GM21390 (cell line): Measurements from ENCODE around the gene IL21R.
"Not testable (repeated sequence)": the region's sequence is repeated elsewhere in the genome, so short reads cannot be mapped to it uniquely, and the experiment has no call there.

Source experiments
- ATAC-seq: cut with Tn5 transposase; IDR thresholded peaks from one replicate; pipeline ENCODE4 v1.9.1; 2021; ENCODE audit not compliant: unreplicated experiment

Gene IL21R

GRCh38 chr16:27441998-27442397 lies 40.0 kb downstream of the IL21R start:
- no peak for ATAC-seq

DNA sequence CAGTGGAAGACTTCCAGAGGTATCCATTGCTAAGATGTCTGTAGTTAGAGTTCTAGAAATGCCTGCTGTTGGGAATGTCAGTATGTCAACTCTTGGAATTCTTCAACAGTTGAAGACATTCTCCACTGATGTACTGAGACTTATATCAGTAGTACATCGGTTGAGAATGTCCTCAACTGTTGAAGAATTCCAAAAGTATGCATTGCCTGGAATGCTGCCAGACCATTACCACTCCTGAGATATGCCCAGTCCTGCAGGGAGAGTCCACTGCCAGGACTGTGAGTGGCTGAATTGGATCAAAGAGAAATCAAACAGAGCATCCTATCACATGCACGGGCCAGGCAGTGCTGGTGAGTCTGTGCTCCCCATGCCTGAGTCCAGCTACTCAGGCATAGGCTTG lies 42.0 kb downstream of the IL21R start:
- no peak for ATAC-seq

- ATAC-seq, result no peak
These were observed 42.5 kb downstream of the IL21R start for GRCh38 chr16:27444470-27444869.

DNA sequence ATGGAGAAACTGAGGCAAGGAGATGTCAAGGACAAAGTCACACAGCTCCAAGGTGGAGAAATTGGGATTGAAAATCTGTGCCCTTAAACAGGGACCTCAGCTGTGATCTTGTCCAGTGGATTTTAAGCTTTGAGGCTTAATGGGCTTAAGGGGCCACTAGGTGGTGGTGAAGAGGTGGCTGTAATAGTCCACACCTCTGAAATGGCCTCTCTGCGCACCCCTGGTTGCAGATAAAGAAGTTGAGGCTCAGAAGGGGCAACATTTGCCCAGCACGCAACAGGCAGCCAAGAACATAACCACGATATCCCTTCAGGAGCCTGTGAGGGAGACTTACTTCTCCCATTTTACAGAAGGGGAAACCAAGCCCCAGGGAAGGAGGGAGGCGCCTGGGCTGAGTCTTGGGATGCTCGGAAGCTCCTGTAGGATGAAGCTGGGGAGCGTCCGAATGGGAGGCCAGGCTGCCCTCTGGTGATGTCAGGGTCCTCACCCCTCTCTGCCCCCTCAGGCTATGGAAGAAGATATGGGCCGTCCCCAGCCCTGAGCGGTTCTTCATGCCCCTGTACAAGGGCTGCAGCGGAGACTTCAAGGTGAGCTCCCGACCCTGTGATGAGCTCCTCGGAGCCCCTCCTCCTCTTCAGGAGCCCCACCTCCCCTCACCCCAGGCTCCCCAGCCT lies 43.7 kb downstream of the IL21R start:
- ATAC-seq, result no peak

DNA sequence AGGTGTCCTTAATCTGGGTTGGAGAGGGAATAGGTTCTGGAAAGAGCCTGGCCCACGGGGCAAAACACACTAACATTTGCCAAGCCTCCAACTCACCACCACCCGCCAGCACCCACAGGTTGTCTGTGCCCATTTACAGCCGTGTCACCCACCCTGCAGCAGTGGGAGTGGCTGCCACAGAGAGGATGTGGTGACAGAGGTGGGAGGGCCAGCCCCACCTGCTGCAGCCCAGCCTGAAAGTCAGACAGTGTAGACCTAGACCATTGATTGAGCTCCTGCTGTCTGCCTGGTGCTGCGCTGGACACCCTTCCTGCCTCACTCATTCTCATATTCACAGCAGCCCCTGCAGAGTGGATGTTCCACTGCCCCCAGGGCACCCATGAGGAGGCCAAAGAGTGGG lies 44.7 kb downstream of the IL21R start:
- ATAC-seq, result no peak

- ATAC-seq, result no peak
These were observed 45.3 kb downstream of the IL21R start for GRCh38 chr16:27447301-27447700.

GRCh38 chr16:27448532-27449433 lies 46.8 kb downstream of the IL21R start:
- ATAC-seq, result no peak

GRCh38 chr16:27449434-27450195 lies 47.6 kb downstream of the IL21R start:
- peak; percentile 33 for ATAC-seq

DNA sequence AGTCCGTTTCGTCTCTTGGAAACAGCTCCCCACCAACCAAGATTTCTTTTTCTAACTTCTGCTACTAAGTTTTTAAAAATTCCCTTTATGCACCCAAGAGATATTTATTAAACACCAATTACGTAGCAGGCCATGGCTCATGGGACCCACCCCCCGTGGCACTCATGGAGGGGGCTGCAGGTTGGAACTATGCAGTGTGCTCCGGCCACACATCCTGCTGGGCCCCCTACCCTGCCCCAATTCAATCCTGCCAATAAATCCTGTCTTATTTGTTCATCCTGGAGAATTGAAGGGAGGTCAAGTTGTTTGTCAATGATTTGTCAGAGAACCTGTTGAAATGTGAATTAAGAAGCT lies 48.2 kb downstream of the IL21R start:
- ATAC-seq, result no peak

- ATAC-seq, result no peak
These were observed 50.9 kb downstream of the IL21R start for GRCh38 chr16:27452569-27453493.

GRCh38 chr16:27453494-27453825 lies 51.5 kb downstream of the IL21R start:
- no peak for ATAC-seq

DNA sequence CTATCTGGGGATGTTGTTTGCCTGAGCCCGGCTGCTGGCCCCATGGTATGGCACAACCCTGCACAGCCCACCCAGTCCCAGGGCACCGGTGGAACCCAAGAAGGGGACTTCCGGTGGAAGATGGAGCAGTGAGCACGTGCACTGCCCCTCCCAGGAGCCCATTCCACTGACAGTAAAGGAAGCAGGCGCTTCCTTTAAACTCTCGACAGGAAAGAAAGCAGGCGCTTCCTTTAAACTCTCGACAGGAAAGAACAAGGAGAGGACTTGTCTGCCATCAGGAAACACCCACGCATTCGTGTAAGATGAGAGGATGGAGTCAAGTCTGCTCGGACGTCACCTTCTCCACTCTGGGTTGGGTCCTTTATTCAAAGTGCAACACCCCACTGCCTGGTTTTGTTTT lies 53.7 kb downstream of the IL21R start:
- no peak for ATAC-seq

DNA sequence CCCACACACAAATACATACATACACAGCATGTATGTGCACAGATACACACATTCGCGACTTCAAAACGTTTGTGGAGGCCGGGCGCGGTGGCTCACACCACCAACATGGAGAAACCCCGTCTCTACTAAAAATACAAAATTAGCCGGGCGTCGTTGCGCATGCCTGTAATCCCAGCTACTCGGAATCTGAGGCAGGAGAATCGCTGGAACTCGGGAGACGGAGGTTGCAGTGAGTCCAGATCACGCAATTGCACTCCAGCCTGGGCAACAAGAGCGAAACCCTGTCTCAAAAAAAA lies 55.6 kb downstream of the IL21R start:
- ATAC-seq, result not testable (repeated sequence)

GRCh38 chr16:27458258-27458657 lies 56.3 kb downstream of the IL21R start:
- no peak for ATAC-seq

DNA sequence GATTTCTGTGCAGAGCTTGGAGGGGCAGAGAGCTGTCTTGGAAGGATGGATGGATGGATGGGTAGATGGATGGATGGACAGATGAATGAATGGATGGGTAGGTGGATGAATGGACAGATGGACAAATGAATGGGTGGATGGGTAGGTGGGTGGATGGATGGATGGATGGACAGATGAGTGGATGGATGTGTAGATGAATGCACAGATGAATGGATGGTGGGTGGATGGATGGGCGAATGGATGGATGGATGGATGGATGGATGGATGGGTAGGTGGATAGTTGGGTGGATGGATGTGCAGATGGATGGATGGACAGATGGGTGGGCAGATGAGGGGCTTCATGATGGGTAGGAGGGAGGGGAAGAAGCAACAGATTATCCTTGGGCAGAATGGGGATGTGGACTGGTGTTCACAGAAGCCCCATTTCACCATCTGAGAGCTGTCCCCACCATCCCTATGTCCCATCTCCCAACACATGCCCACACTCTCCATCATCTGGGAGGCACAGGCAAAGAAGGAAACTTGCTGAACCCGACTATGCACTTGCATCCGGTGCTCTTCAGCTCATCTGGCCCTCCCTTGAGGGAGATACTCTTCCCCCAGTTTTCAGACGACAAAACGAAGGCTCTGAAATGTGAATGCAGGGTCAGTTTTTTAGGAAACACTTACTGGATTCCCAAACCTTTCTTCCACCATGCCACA lies 57.2 kb downstream of the IL21R start:
- no peak for ATAC-seq

DNA sequence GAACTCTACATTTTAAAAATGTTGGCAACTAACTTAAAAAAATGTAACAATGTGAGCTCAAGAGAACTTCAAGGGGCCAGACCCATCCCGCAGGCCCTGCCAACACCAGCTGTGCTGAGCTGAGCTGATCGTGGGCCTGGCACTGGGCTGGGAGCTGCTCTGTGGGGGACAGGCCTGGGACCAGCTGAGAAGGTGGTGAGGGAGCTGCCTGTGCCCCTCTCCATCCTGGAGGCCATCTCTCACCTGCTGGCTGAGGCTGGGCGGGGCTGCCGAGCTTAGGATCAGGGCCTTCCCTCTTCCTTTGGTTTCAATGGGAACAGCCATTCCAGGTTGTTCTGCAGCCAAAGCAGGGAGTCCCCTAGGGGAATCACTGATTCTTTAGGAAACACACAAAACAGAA lies 58.2 kb downstream of the IL21R start:
- no peak for ATAC-seq

GRCh38 chr16:27460663-27461482 lies 58.9 kb downstream of the IL21R start:
- ATAC-seq, result no peak

- ATAC-seq, result no peak
These were observed 59.7 kb downstream of the IL21R start for GRCh38 chr16:27461483-27462171.
